GM19193 (cell line): Measurements from ENCODE around the gene FLNC.

ENCODE experiments used
- POLR2A ChIP-seq: IDR thresholded peaks from 4 replicates; pipeline ENCODE4 v1.6.1; 2011; ENCODE audit not compliant: insufficient read depth, insufficient read length; ENCODE audit errors: extremely low read depth

Gene FLNC

DNA sequence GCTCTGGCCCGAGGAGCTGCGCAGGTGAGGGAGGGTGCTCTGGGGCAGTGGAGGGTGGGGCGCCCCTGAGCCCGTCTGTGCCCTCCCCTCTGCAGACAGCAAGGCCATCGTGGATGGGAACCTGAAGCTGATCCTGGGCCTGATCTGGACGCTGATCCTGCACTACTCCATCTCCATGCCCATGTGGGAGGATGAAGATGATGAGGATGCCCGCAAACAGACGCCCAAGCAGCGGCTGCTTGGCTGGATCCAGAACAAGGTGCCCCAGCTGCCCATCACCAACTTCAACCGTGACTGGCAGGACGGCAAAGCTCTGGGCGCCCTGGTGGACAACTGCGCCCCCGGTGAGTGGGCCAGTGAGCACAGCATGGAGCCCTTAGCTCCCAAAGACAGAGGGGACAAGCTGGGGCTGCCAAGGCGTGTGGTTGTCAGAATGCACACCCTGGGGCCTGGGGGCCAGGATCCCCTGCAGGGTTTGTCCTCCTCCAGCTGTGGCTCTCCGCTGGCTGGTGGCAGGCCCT lies 5.1 kb downstream of the FLNC start:
- TF ChIP-seq POLR2A = no peak

DNA sequence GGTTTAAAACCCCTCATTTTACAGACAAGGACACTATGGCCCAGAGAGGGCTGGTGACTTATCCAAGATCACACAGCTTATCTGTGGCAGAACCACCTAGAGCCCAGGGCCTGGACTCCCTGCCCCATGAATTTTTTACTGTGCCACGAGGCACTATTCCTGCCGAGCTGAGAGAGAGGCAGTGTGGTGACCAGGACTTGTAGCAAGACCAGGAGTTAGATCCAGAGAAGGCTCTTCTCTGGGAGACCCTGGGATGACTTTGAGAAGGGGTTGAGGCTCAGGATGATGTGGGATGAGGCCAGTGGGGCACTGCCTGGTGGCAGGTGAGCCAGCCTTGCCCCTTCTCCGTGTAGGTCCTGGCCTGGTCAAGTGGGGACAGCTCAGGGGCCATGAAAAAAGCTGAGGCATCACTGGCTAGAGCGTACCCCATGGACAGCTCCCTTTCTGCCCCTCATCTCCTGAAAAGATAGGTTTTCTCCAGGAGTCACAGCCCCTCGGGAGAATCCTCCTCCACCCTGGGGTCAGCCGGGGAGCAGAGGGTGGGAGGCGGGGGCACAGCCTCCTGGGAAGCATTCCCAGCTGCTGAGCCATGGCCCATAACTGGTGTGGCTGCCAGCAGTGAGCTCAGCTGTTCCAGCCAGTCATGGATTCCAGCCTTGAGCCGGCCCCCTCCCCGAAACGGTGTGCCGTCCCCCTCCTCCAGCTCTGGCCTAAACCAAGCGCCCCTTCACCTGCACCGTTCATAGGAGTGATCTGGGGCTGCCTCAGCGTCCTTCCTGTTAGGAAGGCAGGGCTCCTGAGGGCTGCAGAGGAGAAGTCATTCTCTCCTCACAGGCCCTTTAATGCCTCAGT lies 5.8 kb downstream of the FLNC start:
- no peak for TF ChIP-seq POLR2A

DNA sequence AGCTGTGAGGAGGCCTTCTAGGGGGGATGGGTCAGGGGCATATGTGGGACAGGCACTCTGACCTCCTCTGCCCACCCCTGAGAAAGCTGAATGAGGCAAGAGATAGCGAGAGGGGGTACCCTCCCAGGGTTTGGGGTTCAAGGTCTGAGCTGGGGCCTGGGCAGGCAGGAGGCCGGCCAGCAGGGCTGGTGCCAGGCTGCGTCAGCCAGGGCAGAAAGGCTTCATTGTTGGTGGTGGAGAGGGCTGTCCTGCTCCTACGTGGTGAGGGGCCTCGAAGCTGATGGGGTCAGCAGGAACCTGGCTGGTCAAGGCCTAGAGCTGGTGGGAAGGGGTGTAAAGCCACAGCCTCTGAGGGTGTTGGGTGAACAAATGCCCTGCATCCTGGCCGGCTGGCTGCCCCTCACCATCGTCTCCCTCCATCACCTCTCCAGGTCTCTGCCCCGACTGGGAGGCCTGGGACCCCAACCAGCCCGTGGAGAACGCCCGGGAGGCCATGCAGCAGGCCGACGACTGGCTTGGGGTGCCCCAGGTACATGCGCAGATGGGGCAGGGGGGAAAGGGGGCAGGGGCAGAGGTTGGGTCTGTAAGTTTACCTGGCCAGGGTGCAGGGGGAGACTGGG lies 6.6 kb downstream of the FLNC start:
- TF ChIP-seq POLR2A = no peak

DNA sequence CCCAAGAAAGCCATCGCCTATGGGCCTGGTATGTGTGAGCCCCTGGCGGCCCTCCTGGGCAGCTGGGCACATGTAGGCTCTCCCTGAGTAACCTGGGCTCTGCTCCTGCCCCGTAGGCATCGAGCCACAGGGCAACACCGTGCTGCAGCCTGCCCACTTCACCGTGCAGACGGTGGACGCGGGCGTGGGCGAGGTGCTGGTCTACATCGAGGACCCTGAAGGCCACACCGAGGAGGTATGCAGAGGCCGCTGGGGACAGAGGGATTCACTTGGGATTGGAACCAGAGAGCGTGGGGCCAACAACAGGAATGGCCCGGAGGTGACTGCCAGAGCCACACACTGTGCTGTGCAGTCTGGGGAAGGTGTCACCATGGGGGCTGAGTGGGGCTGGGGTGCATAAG lies 7.3 kb downstream of the FLNC start:
- no peak for TF ChIP-seq POLR2A

DNA sequence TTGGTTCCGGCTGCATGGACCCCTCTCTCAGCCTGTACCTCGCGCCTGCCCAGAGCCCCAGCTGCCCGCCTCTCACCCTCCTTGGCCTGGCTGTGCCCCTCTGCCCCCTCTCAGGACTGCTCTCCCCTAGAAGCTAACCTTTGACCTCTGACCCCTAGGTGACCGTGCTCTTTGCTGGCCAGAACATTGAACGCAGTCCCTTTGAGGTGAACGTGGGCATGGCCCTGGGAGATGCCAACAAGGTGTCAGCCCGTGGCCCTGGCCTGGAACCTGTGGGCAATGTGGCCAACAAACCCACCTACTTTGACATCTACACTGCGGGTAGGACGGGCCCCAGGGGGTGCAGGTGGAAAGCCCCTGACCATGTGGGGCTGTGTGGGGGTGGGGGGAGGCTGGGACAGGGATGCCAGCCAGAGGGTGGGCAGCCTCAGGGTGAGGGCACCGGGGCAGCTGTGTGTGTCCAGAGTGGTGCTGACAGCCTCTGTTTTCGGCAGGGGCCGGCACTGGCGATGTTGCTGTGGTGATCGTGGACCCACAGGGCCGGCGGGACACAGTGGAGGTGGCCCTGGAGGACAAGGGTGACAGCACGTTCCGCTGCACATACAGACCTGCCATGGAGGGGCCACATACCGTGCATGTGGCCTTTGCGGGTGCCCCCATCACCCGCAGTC lies 8.0 kb downstream of the FLNC start:
- TF ChIP-seq POLR2A = no peak

DNA sequence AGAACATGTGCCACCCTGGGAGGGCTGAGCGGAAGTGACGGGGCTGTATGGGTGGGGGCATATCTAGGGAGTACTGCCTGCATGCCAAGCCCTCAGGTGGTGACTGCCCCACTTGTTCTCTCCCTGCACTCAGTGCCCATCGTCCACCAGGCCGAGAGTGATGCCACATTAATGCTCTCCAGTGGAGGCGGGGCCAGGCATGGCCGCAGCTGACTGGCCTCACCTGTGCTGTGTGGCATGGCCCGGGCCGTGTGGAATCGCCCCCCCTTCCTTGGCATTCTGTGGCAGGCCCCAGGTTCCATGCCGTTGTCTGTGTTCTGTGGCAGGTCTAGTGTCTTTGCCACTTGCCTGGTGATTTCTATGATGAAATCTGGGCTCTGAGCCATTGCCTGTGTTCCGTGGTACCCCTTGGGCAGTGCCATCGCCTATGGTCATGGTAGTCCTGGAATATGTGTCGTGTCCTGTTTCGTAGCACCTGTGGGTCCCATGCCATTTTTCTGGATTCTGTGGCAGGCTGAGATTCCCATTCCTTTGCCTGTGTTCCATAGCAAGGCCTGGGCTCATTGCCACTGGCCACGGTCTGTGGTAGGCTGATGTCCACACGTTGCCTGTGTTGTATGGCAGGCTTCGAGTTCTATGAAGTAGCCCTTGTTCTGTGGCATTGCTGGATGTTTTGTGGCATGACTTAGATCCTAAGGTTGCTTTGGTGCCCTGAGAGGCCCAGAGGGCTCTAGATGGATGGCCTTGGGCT lies 8.9 kb downstream of the FLNC start:
- no peak for TF ChIP-seq POLR2A

DNA sequence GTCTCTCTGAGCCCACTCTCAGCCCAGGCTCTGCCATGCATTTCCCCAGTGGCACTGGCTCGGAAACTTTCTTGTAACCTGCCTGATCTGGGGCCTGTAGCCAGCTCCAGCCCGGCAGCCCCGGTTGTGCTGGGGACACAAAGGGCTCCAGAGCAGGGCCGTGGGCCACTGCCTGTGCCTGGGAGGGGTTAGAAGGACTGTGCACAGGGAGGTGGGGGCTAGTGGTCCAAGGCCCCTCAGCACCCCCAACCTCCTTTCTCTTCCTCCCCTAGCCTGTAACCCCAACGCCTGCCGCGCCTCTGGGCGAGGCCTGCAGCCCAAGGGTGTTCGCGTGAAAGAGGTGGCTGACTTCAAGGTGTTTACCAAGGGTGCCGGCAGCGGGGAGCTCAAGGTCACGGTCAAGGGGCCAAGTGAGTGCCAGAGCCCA lies 9.6 kb downstream of the FLNC start:
- no peak for TF ChIP-seq POLR2A

DNA sequence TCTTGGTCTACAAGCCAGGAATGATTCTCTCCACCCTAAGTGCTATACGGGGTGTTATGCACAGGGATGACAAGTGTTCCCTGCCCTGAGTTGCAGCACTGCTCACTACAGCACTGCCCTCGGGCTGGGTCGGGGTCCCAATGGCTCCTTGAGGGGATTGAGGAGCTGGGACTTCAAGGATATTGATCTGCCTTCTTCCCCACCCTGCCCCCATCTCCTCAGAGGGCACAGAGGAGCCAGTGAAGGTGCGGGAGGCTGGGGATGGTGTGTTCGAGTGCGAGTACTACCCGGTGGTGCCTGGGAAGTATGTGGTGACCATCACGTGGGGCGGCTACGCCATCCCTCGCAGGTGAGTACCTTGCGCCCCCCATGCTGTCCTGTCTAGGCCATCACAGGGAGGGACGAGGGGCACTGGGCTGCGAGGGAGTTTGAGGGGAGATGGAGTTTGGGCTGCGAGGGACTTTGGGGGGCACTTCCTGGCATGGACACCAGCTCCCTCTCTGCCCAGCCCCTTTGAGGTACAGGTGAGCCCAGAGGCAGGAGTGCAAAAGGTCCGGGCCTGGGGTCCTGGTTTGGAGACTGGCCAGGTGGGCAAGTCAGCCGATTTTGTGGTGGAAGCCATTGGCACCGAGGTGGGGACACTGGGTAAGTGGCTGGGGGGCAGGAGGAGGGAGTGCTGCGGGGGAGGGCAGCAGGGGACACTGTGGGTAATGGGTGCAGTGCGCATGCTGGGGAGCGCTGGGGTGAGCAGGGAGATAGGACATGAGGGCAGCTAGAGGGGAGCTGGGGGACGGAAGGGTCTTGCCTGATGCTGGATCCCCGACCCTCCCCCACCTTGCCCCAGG lies 10.3 kb downstream of the FLNC start:
- TF ChIP-seq POLR2A = no peak

DNA sequence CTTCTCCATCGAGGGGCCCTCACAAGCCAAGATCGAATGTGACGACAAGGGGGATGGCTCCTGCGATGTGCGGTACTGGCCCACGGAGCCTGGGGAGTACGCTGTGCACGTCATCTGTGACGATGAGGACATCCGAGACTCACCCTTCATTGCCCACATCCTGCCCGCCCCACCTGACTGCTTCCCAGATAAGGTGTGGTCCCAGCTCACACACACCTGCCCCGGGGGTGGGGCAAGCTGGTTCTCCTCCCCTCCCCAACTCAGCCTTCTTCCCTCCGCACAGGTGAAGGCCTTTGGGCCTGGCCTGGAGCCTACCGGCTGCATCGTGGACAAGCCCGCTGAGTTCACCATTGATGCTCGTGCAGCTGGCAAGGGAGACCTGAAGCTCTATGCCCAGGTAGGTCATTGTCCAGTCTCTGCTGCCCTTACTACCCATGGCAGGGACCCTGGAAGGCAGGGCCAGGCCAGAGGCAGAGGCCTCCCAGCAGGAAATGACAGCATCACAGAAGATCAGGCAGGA lies 11.0 kb downstream of the FLNC start:
- TF ChIP-seq POLR2A = no peak

DNA sequence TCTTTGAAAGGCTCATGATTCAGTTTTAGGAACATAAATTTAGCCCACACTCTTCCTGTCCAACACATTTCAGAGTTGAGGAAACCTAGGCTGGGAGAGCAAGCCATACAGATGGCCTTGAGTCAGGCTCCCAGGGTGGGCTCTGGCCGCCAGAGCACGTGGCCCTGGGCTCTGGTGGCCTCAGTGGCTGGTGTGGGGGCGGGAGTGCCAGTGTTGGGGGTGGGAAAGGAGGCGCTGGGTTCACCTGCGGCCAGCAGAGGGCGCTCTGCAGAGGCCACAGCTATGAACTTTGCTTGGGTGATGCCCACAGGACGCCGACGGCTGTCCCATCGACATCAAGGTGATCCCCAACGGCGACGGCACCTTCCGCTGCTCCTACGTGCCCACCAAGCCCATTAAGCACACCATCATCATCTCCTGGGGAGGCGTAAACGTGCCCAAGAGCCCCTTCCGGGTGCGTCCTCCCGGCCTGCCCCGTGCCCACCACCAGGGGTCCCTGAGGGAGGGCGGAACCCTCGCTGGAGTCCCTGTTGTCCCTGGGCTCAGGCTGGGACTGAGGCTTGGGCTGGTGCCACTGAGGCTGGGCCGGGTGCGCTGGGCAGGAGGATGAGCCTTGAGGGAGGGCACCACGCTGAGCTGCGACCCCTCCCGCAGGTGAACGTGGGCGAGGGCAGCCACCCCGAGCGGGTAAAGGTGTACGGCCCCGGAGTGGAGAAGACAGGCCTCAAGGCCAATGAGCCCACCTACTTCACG lies 11.9 kb downstream of the FLNC start:
- TF ChIP-seq POLR2A = no peak

DNA sequence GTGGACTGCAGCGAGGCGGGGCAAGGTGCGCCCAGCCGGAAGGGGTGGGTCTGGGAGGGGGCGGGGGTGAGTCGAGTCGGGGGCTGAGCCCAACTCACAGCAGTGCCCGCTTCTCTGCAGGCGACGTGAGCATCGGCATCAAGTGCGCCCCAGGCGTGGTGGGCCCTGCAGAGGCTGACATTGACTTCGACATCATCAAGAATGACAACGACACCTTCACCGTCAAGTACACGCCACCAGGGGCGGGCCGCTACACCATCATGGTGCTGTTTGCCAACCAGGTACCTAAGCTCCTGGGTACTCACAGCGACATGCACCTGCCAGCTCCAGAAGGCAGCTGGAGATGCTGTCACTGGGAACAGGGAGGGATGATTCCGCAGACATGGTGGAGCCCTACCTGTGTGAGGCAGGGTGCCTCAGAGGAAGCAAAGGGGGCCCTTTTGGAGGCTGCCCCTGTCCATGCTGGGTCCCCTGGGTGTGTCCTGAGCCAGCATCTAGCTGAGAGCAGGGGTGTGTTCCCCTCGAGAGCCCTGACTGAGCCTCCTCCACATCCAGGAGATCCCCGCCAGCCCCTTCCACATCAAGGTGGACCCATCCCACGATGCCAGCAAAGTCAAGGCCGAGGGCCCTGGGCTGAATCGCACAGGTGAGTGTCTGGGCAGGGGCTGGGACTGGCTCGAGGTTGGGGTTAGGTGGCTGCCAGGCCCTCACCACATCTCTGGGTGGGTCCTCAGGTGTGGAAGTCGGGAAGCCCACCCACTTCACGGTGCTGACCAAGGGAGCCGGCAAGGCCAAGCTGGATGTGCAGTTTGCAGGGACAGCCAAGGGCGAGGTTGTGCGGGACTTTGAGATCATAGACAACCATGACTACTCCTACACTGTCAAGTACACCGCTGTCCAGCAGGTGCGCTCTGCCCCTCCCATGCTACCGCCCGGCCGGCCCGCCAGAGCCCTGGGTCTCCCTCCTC lies 12.8 kb downstream of the FLNC start:
- TF ChIP-seq POLR2A = no peak
